Stimulated activated CD4-positive, alpha-beta T cell treated with anti-CD3 and anti-CD28 coated beads, TNF-alpha, amount 100 ng/mL, for 1 hour (primary cell): ENCODE results near the gene FAM171A1.

ENCODE experiments used
- DNase-seq, 3 donors: peaks; one replicate each; pipeline ENCODE4 v3.0.0-alpha.2; 2020; ENCODE audit warnings: low read depth in 3 of 3, low spot score in 1 of 3

FAM171A1 gene

DNA sequence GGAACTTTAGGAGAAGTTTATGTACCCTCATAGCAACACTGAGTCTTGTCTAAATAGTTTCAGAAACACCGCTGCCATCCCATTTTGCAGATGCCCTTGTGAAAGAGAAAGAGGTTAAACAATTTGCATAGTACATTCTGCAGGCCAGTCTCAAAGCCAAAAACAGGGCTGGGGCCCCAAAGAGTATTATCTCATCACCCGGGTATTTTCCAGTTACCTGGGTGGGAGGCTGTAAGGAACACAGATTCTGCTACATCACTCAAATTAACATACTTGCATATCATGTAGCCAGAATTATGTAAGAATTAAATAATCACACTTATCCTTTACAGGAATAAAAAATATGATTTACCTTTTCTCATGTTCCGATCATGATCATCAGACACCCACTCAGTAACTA lies 3.1 kb upstream of the FAM171A1 start:
- DNase-seq = no peak

- no peak for DNase-seq
Observed at GRCh38 chr10:15373199-15373598, 2.1 kb upstream of the FAM171A1 start.

- DNase-seq = no peak
Observed at GRCh38 chr10:15370212-15370855, 755 bp downstream of the FAM171A1 start.

DNA sequence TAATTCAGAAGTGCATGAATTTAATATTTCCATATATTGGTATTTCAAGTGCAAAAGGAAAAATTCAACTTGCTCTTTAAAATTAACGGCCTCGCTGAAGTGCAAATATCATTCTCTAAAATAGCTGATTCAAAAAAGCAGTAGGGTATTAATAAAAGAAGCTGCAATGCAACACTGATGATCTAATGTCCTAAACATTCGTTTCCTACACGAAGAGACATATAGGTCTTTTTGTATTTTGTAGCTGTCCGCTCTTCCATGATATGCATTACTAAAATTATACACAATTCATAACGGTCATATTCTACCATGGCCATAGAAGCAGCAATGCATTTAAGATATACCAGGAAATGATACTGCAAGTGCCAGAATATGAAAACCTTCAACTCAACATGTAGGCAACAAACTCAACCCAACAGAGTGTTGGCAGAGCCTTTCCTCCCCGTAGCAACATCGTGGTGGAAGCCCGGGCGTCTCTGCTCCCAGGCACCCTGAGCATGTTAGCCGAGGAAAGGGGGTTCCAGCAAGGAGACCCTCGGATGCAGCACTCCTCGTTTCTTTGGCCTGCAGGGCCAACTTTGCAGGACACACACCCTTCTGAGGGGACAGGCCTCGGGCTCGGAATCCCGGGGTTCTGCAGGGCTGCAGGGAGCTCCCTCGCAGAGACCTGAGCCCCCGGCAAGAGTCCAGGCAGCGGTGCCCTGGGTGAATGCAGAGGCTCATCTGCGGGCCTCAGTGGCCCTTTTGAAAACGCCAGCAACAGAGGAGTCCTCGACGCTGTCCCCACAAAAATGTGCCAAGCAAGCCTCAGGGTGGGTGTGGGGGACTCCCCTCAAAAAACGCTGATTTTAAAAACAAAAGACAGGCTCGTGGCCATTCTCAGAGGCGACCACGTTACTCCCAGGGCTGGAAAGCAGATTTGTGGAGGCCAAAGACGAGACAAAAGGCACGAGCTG lies 1.6 kb downstream of the FAM171A1 start:
- no peak for DNase-seq

GRCh38 chr10:15368101-15368855 lies 2.8 kb downstream of the FAM171A1 start:
- DNase-seq = no peak

GRCh38 chr10:15367296-15368085 lies 3.6 kb downstream of the FAM171A1 start:
- no peak for DNase-seq

GRCh38 chr10:15365692-15366091 lies 5.4 kb downstream of the FAM171A1 start:
- no peak for DNase-seq

GRCh38 chr10:15364001-15364400 lies 7.1 kb downstream of the FAM171A1 start:
- no peak for DNase-seq

- no peak for DNase-seq
Observed at GRCh38 chr10:15363031-15363430, 8.1 kb downstream of the FAM171A1 start.

GRCh38 chr10:15361131-15361530 lies 10.0 kb downstream of the FAM171A1 start:
- DNase-seq = no peak

DNA sequence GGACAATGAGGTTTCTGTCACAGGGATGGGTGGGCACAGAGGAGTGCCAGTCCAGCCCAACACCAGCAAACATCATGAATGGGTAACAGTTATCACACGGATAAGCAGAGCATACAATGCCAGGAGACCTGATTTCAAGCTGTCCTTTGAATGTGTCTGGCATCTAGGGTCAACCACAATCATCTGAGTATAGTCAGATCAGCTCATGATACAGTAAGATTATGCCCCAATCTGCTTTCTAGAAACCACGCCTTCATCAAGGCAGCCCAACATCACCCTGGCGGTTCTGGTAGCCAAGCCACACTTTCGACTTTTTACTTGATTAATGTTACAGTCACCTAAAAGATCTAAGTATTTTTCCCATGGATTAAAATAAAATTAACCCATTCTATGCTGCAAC lies 10.5 kb downstream of the FAM171A1 start:
- DNase-seq = no peak

DNA sequence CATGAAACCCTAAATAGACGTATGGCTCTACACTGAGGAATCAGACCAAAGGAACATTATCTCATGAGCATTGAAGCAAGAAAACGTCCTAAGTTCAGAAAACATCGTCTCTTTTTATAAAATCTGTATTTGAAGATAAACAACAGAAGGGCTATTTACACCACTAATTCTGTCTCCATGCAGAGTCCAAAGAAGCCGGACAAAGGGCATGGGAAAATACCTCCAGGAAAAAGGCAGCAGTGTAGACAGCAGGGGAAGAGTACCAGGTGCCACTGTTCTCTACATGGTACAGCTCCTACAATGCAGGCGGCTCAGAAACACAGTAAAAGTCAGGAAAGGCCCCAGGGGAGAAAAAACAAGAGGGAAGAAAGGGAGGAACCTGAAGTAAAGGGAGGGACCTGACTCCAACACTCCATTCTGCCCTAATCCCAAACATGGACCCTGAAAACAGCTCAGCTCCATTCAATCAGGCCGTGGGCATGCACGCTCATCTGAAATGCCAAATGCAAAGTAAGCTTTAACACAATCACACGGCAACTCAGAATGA lies 17.5 kb downstream of the FAM171A1 start:
- no peak for DNase-seq

GRCh38 chr10:15352836-15353235 lies 18.3 kb downstream of the FAM171A1 start:
- no peak for DNase-seq

- DNase-seq = no peak
Observed at GRCh38 chr10:15352201-15352600, 18.9 kb downstream of the FAM171A1 start.

GRCh38 chr10:15351099-15351820 lies 19.8 kb downstream of the FAM171A1 start:
- no peak for DNase-seq

GRCh38 chr10:15349112-15349511 lies 22.0 kb downstream of the FAM171A1 start:
- DNase-seq = no peak

- DNase-seq = no peak
Observed at GRCh38 chr10:15348579-15348978, 22.5 kb downstream of the FAM171A1 start.

DNA sequence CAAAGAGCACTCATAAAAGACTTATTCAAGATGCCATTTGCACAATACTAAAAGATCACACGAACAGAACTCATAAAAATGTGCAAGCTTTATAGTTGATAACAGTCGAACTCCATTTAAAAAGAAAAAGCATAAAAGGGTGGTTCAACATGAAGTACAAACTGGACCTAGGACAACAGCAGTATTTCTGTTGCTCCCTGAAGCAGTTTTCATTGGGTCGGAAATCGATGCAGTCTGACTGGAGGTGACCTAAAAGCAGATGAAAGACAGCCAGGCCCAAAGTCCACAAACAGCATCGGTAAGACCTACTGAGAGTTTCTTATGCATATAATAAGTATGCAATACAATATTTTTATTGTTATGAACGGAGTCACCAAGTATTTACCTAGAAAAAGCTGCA lies 23.9 kb downstream of the FAM171A1 start:
- DNase-seq = no peak

GRCh38 chr10:15346440-15347141 lies 24.5 kb downstream of the FAM171A1 start:
- DNase-seq = no peak
